Heart left ventricle (tissue), 16 donors: ENCODE results near the gene IL24. TPM values are rescaled to one million over a fixed set of nuclear protein-coding genes. Genes with fewer than 3 reads are reported as not detected.
A peak's percentile ranks its signal among the peaks of the same experiment; 100 is the strongest.

ENCODE experiments used
- ATAC-seq, 4 donors: fragments of 200-7000 bp; cut with Tn5 transposase; one replicate each; pipeline ENCODE4 v1.9.1; 2020 to 2022; ENCODE audit warnings: moderate library complexity in 4 of 4, mild to moderate bottlenecking in 3 of 4, moderate number of reproducible peaks in 1 of 4
- DNase-seq, 5 donors: peaks; one replicate each; pipeline ENCODE4 v3.0.0-alpha.2; 2020
- H3K27ac ChIP-seq, 12 donors: fragments of 200-600 bp; sonication (generic) in 4 of 12; one replicate each; pipeline versions ENCODE4 v1.5.0 to v1.8.0; 2016 to 2022; ENCODE audit warnings: mild to moderate bottlenecking in 2 of 12
- H3K27me3 ChIP-seq, 9 donors: fragments of 200-600 bp; sonication (generic) in 2 of 9; one replicate each; pipeline versions ENCODE4 v1.5.1 to v1.8.0; 2016 to 2022; ENCODE audit warnings: mild to moderate bottlenecking in 3 of 9
- H3K36me3 ChIP-seq, 9 donors: fragments of 200-600 bp; sonication (generic) in 2 of 9; one replicate each; pipeline versions ENCODE4 v1.5.0 to v1.8.0; 2018 to 2022; ENCODE audit warnings: mild to moderate bottlenecking in 2 of 9
- H3K4me1 ChIP-seq, 12 donors: fragments of 200-600 bp; sonication (generic) in 4 of 12; one replicate each; pipeline versions ENCODE4 v1.5.0 to v1.8.0; 2016 to 2022; ENCODE audit warnings: mild to moderate bottlenecking in 3 of 12
- H3K4me3 ChIP-seq, 12 donors: fragments of 200-600 bp; sonication (generic) in 4 of 12; one replicate each; pipeline versions ENCODE4 v1.5.0 to v1.8.0; 2017 to 2022; ENCODE audit warnings: mild to moderate bottlenecking in 9 of 12, moderate library complexity in 4 of 12
- H3K9me3 ChIP-seq, 12 donors: fragments of 200-600 bp; sonication (generic) in 4 of 12; one replicate each; pipeline versions ENCODE4 v1.5.0 to v1.8.0; 2016 to 2022; ENCODE audit warnings: mild to moderate bottlenecking in 1 of 12
- POLR2A ChIP-seq, 2 donors: fragments of 450-650 bp; IDR thresholded peaks; one replicate each; pipeline ENCODE4 v1.6.1; 2017; ENCODE audit warnings: antibody characterized with exemption in 2 of 2, mild to moderate bottlenecking in 2 of 2, moderate library complexity in 2 of 2
- WGBS, 4 donors: extraction: QIAGEN DNeasy Blood & Tissue Kit in 2 of 4; methylation state at CpG; one replicate each; pipeline versions ENCODE4 v1.1.5 to v1.1.7; 2013 to 2018; 5-methylcytosine and 5-hydroxymethylcytosine counted together
- intact Hi-C, 10 donors: fragments of 100-400 bp; cut with DNase I; formaldehyde crosslinking; loops; one replicate each; pipeline versions ENCODE4 v1.11.1 to v1.14.2; 2022
- polyA plus RNA-seq, 2 donors: library from polyadenylated mRNA; stranded (reverse); fragments of 200-250 nt; gene quantifications; one replicate each; pipeline ENCODE4 v1.2.3, GENCODE V29; 2013
- total RNA-seq, 9 donors: library from RNA; depleted of rRNA in 2 of 9; stranded (reverse); fragments of >200 nt in 2 of 9; fragmentation: NEBNext Ultra II Directional in 3 of 9; extraction: Animal tissue kit (Norgen Biotek cat#: 25700) in 3 of 9; gene quantifications; one replicate each; pipeline versions ENCODE4 v1.1.0 to v1.2.4, GENCODE V29; 2016 to 2023
- TF ChIP-seq, protein P1 (sequence below), 12 donors: fragments of 200-600 bp; sonication (generic) in 4 of 12; IDR thresholded peaks; one replicate each; pipeline versions ENCODE4 v1.5.0 to v1.8.0; 2018 to 2022; ENCODE audit warnings: antibody characterized with exemption in 12 of 12, mild to moderate bottlenecking in 5 of 12
- donor health status: ischemic (EF 13 %, LVEDD 7.1; RV severe dilation, severe dysfunction).
- donor health status: healthy with polysubstance abuse.
- donor health status: DM: no; HTN: yes; CAD: no.
- donor health status: DM: no; HTN: no; CAD: no.
- donor health status: ischemic (EF 25% LVEDD 6.9; RV normal size, moderate dysfunction).
- donor health status: ischemic (EF 25% LVEDD 5.7; RV mildly dilated, moderate dysfunction).
- donor health status: healthy.
- donor health status: DM: yes; HTN: yes; CAD: no.
- donor health status: ischemic (EF 35%, LVEDD 5.7; RV mildly dilated, moderate dysfunction).
- donor health status: nonischemic (EF 11% LVEDD 7.7; RV severe dilation, severe dysfunction).
- donor health status: DM: yes; HTN: yes; CAD: no.
- donor health status: PGD.
- donor health status: ischemic (EF 29% LVEDD 5.4; RV normal size, mild dysfunction).
- donor health status: nonischemic (EF 23%, LVEDD 6.1; RV moderate dilation, normal function).

IL24 gene
- total and polyA plus RNA-seq, 11 donors, result 1.6 TPM; not detected in 10

DNA sequence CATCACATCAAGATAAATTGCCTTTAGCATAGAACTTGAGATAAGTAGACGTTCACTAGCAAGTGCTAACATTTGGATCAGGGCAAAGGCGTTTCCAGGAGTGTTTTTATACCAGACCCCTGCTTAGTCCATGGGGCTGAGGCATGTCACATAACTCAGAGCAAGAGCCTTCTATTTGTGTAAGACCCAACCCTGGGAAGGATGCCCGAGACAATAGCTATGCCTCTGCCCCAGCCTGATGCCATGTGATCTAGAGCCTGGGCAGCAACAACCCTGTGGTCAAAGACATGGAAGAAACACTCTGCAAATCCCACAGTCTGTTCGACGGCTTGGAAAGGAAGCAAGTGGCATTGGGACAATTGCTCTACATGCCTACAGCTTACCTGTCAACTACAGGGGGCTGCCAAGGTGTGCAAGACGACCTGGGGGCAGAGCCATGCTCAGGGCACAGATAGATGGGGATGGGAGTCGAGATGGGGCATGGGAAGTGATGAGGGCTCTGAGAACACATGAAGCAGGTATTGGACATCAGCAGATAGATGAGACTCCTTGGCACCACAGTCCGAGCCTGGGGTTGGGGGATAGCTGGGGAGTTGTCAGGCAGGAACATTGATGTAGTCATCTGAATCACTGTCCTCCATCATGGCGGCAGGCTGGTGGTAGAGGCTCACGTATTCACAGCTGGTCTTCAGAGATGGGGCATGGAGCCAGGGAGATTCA, 7.3 kb downstream of the IL24 start:
- Histone ChIP-seq H3K27me3 (peaks cover 0 to 20% (median 6%) of the 10 kb centered on the region in 9 donors), H3K36me3 (no peaks in the 10 kb centered on the region), H3K4me1 (peaks cover 0 to 18% (median 9%) of the 10 kb centered on the region in 12 donors), H3K27ac (peak overlapping the region in 3 of 12 donors; percentile 15 to 63 (median 38)), H3K9me3 (no peaks in the 10 kb centered on the region), H3K4me3 (no peak overlapping the region)
- 70 to 77% (median 74%) methylated on average over 10 of the region's 10 CpGs for WGBS, 4 donors
- intact Hi-C loops, result loop anchor here in 2 of 10 donors (5.0 to 10.0 kb wide), 3 partner anchors 37 to 410 kb away; partner anchors contain the start of gene IL20 (in 1 of the 2)
- peak in 2 of 5 donors; percentile 21 to 43 for DNase-seq
- ATAC-seq, result peak in 3 of 4 donors; percentile 58 to 66 (median 58)
- TF ChIP-seq, protein P1, sequence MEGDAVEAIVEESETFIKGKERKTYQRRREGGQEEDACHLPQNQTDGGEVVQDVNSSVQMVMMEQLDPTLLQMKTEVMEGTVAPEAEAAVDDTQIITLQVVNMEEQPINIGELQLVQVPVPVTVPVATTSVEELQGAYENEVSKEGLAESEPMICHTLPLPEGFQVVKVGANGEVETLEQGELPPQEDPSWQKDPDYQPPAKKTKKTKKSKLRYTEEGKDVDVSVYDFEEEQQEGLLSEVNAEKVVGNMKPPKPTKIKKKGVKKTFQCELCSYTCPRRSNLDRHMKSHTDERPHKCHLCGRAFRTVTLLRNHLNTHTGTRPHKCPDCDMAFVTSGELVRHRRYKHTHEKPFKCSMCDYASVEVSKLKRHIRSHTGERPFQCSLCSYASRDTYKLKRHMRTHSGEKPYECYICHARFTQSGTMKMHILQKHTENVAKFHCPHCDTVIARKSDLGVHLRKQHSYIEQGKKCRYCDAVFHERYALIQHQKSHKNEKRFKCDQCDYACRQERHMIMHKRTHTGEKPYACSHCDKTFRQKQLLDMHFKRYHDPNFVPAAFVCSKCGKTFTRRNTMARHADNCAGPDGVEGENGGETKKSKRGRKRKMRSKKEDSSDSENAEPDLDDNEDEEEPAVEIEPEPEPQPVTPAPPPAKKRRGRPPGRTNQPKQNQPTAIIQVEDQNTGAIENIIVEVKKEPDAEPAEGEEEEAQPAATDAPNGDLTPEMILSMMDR (IDR thresholded peaks at IDR 0.05), result no peak
- TF ChIP-seq POLR2A (IDR thresholded peaks at IDR 0.05), result no peak

DNA sequence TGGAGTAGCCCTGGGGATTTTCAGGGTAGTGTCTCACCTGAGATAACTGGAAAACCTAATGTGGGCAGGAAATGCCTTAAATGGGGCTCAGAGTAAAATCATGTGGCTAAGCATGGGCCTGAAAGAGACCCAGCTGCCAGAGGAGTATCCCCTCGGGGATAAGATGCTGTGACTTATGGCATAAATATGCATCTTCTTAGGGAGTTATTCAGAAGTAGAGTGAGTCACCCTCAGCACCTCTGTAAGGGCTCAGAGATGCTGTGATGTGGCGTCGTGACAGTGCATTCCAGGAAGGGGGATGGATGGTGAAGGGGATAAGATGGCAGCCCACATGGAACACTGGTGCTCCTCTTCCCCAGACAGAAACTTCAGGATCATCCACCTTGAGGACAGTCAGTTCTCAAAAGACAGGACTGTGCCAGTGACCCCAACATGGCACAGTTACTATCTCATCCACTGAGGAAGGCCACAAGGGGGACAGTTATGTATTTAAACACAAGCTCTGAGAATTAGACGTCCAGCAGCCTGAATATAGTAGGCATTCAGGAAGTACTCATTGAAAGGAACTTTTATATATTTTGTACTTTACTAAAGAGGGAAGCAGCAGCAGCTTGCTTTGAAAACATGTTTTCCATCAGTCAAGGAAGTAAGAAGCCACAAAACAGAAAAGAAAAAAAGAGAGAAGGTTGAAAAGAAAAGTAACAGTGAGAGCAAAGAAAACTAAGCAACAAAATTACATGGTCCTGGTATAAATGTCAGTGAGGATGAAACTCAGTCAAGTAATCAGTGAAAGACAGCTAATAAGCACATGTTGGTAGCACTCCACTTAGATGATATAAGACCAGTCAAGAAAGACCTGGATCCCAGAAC, 8.3 kb downstream of the IL24 start:
- 72 to 80% (median 74%) methylated on average over 4 of the region's 4 CpGs for WGBS, 4 donors
- intact Hi-C loops, result loop anchor here in 3 of 10 donors (2.0 to 10.0 kb wide), 3 partner anchors 41 to 411 kb away; partner anchors contain the start of gene IL20 (in 1 of the 3)

DNA sequence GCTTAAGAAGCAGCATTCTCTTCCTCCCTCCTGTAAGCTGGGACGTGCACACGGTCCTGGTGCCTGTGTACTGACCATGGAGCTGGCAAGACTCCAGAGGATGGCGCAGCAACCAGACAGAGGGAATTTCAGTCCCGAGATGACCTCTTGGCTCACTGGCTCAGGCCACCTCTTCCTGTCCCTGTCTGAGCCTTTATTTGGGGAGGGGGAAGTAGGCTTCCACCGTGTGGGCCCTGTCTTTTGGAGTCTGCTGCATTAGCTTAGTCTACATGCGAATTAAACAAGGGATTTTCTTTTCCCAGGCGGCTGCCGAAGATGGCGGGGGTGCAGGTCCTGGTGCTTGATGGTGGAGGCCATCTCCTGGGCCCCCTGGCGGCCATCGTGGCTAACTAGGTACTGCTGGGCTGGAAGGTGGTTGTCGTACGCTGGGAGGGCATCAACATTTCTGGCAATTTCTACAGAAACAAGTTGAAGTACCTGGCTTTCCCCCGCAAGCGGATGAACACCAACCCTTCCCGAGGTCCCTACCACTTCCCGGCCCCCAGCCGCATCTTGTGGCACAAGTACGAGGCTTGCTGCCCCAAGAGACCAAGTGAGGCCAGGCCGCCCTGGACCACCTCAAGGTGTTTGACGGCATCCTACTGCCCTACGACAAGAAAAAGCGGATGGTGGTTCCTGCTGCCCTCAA, 10.2 kb downstream of the IL24 start:
- ATAC-seq (no peak), DNase-seq (peak in 1 of 5 donors; percentile 53)
- intact Hi-C loops, result loop anchor here in 3 of 10 donors (2.0 to 10.0 kb wide), 3 partner anchors 43 to 413 kb away; partner anchors contain the start of gene IL20 (in 1 of the 3)
- Histone ChIP-seq H3K9me3 (no peaks in the 10 kb centered on the region), H3K4me3 (no peak overlapping the region), H3K36me3 (no peaks in the 10 kb centered on the region), H3K27ac (no peak overlapping the region), H3K4me1 (peaks cover 0 to 35% (median 17%) of the 10 kb centered on the region in 12 donors), H3K27me3 (peaks cover 0 to 28% (median 10%) of the 10 kb centered on the region in 9 donors)
- TF ChIP-seq, protein P1 (IDR thresholded peaks at IDR 0.05), result peak in 4 of 12 donors; percentile 8 to 25 (median 13)
- TF ChIP-seq POLR2A (IDR thresholded peaks at IDR 0.05), result no peak
- 80 to 83% (median 82%) methylated on average over 20 to 23 of the region's 23 CpGs for WGBS, 4 donors

More for the DNA sequence above, 8.3 kb downstream of the IL24 start:
- Histone ChIP-seq H3K9me3 (no peaks in the 10 kb centered on the region), H3K36me3 (no peaks in the 10 kb centered on the region), H3K27me3 (peaks cover 0 to 28% (median 10%) of the 10 kb centered on the region in 9 donors), H3K27ac (peak overlapping the region in 1 of 12 donors; percentile 24), H3K4me1 (peaks cover 0 to 26% (median 10%) of the 10 kb centered on the region in 12 donors), H3K4me3 (no peak overlapping the region)
- DNase-seq, result no peak
- TF ChIP-seq, protein P1 (IDR thresholded peaks at IDR 0.05), result no peak
- no peak for TF ChIP-seq POLR2A (IDR thresholded peaks at IDR 0.05)
- ATAC-seq, result no peak
